GM12874 (cell line): ENCODE measurements around the gene RUNX1.

ENCODE experiments used
- TF ChIP-seq, protein P1 (sequence below): IDR thresholded peaks from 2 replicates; pipeline ENCODE4 v1.5.1; 2011; ENCODE audit warnings: low read depth, mild to moderate bottlenecking, control low read depth, low read length, moderate library complexity; ENCODE audit not compliant: insufficient read depth

Gene RUNX1

GRCh38 chr21:34878940-34879339, 170.2 kb downstream of the RUNX1 start:
- TF ChIP-seq, protein P1, sequence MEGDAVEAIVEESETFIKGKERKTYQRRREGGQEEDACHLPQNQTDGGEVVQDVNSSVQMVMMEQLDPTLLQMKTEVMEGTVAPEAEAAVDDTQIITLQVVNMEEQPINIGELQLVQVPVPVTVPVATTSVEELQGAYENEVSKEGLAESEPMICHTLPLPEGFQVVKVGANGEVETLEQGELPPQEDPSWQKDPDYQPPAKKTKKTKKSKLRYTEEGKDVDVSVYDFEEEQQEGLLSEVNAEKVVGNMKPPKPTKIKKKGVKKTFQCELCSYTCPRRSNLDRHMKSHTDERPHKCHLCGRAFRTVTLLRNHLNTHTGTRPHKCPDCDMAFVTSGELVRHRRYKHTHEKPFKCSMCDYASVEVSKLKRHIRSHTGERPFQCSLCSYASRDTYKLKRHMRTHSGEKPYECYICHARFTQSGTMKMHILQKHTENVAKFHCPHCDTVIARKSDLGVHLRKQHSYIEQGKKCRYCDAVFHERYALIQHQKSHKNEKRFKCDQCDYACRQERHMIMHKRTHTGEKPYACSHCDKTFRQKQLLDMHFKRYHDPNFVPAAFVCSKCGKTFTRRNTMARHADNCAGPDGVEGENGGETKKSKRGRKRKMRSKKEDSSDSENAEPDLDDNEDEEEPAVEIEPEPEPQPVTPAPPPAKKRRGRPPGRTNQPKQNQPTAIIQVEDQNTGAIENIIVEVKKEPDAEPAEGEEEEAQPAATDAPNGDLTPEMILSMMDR: no peak

- TF ChIP-seq, protein P1: no peak
Observed at GRCh38 chr21:34878501-34878900, 170.6 kb downstream of the RUNX1 start.

- TF ChIP-seq, protein P1: no peak
Observed at GRCh38 chr21:34877485-34878128, 171.5 kb downstream of the RUNX1 start.

DNA sequence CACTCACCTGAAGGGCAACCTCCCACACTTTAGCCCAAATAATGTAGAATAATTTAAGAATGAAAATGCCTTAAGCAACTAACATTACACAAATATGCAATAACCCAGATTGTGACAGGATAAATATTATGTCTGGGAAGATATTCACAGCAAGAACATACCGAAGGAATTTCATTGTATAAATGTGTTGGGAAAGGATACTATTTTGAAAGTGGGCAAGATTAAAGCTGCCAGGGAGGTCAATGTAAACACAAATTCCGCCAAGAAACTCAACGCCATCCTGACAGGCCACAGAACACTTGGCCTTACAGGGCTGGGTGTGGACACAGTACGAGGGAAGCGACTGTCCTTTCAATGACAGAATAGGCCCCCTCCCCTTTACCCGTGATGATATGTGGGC, 173.3 kb downstream of the RUNX1 start:
- TF ChIP-seq, protein P1: no peak

GRCh38 chr21:34874684-34875513, 174.2 kb downstream of the RUNX1 start:
- TF ChIP-seq, protein P1: no peak

DNA sequence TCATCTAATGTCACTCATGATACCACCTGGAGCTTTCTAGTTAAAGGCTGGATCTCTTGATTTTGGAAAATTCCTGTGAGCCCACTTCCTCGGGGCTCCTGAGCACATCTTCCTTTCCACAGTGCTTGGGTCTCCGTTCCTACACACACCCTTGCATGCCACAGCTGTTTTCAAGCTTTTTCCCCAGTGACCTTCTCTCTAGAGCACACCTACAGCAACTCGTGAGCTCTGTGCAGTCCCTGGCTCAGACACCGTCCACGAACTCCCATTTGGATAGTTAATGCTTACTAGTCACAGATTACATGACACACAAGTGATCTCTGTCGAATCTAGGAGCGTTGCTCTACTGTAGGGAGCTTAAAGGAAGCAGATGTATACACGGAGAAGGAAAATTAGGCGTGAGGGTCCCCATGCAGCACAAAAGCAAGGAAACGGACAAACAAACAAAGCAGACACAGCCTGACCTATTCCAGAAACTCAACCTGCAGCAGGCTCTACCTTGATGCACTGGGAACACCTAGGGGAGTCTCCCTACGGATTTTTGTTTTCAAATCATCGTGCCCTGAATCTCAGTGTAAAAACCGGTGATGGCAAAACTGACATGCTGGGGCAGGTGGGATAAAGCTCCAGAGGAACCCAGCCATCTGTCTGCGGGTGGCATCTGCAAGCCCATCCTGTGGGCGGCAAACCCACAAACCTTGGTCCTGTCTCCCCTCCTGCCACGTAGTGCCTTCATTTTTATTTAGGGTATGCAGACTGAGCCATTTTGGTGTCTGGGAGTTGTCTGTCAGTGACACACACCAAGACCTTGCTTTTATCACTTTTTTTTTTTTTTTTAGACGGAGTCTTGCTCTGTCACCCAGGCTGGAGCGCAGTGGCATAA, 177.8 kb downstream of the RUNX1 start:
- TF ChIP-seq, protein P1: no peak

- TF ChIP-seq, protein P1: no peak
Observed at GRCh38 chr21:34870246-34870645, 178.9 kb downstream of the RUNX1 start.
